Activated naive CD4-positive, alpha-beta T cell treated with Interleukin-2 at 50 U/mL for 16 hours (primary cell): Measurements from ENCODE around the gene TULP4.
A peak's percentile ranks its signal among the peaks of the same experiment; 100 is the strongest.
"Not testable (repeated sequence)": the region's sequence is repeated elsewhere in the genome, so short reads cannot be mapped to it uniquely, and the experiment has no call there.

Source experiments
- DNase-seq: peaks from one replicate; pipeline ENCODE4 v3.0.0-alpha.2; 2020

TULP4 gene

GRCh38 chr6:158508450-158508849 lies 196.2 kb downstream of the TULP4 start:
- no peak for DNase-seq

- DNase-seq = no peak
Observed at GRCh38 chr6:158509465-158509864, 197.2 kb downstream of the TULP4 start.

- DNase-seq = no peak
Observed at GRCh38 chr6:158512809-158513208, 200.5 kb downstream of the TULP4 start.

GRCh38 chr6:158514176-158514575 lies 201.9 kb downstream of the TULP4 start:
- DNase-seq = no peak

GRCh38 chr6:158514991-158515390 lies 202.7 kb downstream of the TULP4 start:
- no peak for DNase-seq

- no peak for DNase-seq
Observed at GRCh38 chr6:158516098-158516497, 203.8 kb downstream of the TULP4 start.

GRCh38 chr6:158517038-158517437 lies 204.8 kb downstream of the TULP4 start:
- DNase-seq = no peak

GRCh38 chr6:158517581-158517980 lies 205.3 kb downstream of the TULP4 start:
- DNase-seq = no peak

- peak; percentile 56 for DNase-seq
Observed at GRCh38 chr6:158518191-158519127, 206.2 kb downstream of the TULP4 start.

GRCh38 chr6:158519300-158519699 lies 207.0 kb downstream of the TULP4 start:
- DNase-seq = no peak

- no peak for DNase-seq
Observed at GRCh38 chr6:158519761-158520160, 207.5 kb downstream of the TULP4 start.

- DNase-seq = not testable (repeated sequence)
Observed at GRCh38 chr6:158520975-158521374, 208.7 kb downstream of the TULP4 start.

- no peak for DNase-seq
Observed at GRCh38 chr6:158521759-158522158, 209.5 kb downstream of the TULP4 start.

GRCh38 chr6:158522616-158523015 lies 210.4 kb downstream of the TULP4 start:
- DNase-seq = no peak

GRCh38 chr6:158524311-158524710 lies 212.0 kb downstream of the TULP4 start:
- no peak for DNase-seq

- not testable (repeated sequence) for DNase-seq
Observed at GRCh38 chr6:158527858-158528257, 215.6 kb downstream of the TULP4 start.

GRCh38 chr6:158528826-158529225 lies 216.6 kb downstream of the TULP4 start:
- DNase-seq = no peak

GRCh38 chr6:158529629-158530028 lies 217.4 kb downstream of the TULP4 start:
- DNase-seq = no peak

- no peak for DNase-seq
Observed at GRCh38 chr6:158531566-158531965, 219.3 kb downstream of the TULP4 start.

- no peak for DNase-seq
Observed at GRCh38 chr6:158531970-158532369, 219.7 kb downstream of the TULP4 start.

GRCh38 chr6:158536084-158536890 lies 224.0 kb downstream of the TULP4 start:
- peak; percentile 75 for DNase-seq

GRCh38 chr6:158536891-158537798 lies 224.9 kb downstream of the TULP4 start:
- peak; percentile 45 for DNase-seq

GRCh38 chr6:158538741-158539140 lies 226.5 kb downstream of the TULP4 start:
- DNase-seq = no peak
